HG03060 (cell line): ENCODE data around the gene YY1.

Experiments
- ATAC-seq: cut with Tn5 transposase; IDR thresholded peaks from one replicate; pipeline ENCODE4 v1.9.1; 2021; ENCODE audit warnings: low read depth, moderate number of reproducible peaks; ENCODE audit not compliant: unreplicated experiment

The YY1 gene

DNA sequence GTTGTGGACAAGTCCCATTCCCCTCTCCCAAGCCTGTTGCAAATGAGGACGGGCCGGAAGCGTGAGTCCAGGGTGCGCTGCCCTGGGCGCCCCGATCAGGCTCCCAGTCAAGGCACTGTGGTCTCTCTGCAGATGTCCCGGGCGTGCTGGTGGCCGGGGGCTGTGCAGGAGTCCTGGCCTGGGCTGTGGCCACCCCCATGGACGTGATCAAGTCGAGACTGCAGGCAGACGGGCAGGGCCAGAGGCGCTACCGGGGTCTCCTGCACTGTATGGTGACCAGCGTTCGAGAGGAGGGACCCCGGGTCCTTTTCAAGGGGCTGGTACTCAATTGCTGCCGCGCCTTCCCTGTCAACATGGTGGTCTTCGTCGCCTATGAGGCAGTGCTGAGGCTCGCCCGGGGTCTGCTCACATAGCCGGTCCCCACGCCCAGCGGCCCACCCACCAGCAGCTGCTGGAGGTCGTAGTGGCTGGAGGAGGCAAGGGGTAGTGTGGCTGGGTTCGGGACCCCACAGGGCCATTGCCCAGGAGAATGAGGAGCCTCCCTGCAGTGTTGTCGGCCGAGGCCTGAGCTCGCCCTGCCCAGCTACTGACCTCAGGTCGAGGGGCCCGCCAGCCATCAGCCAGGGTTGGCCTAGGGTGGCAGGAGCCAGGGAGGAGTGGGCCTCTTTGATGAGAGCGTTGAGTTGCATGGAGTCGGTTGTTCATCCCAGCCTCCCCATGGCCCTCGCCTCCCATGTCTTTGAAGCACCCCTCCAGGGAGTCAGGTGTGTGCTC, 90.5 kb downstream of the YY1 start:
- no peak for ATAC-seq

DNA sequence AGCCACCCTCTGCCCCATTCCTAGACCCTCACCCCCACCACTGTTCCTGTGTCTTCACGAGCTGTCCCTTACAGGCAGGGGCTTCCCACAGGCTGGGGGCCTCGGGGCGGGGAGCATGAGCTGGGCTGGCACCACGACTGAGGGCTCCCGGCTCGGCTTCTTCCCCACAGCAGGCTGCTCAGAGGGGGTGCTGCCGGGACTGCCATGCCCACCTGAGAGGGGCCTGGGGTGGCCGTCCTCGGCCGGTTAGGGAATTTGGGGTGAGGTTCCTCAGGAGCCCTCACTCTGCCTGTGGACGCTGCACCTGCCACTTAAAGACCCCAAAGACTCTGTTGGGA, 91.0 kb downstream of the YY1 start:
- no peak for ATAC-seq

- ATAC-seq: no peak
Measured at GRCh38 chr14:100330388-100330931, 91.5 kb downstream of the YY1 start.

- ATAC-seq: no peak
Measured at GRCh38 chr14:100332071-100332639, 93.2 kb downstream of the YY1 start.
